ENCODE measurements around the gene KLF17.

The KLF17 gene, protein sequence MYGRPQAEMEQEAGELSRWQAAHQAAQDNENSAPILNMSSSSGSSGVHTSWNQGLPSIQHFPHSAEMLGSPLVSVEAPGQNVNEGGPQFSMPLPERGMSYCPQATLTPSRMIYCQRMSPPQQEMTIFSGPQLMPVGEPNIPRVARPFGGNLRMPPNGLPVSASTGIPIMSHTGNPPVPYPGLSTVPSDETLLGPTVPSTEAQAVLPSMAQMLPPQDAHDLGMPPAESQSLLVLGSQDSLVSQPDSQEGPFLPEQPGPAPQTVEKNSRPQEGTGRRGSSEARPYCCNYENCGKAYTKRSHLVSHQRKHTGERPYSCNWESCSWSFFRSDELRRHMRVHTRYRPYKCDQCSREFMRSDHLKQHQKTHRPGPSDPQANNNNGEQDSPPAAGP

GRCh38 chr1:44118682-44119081, at the start of gene KLF17:
Gene KLF17, plus strand, starts transcription at chr1:44118821. Its CDS starts 87 bp downstream, at chr1:44118908.
- DNase-seq (ENCODE audit: low read depth in 2 of 2) = no peak

DNA sequence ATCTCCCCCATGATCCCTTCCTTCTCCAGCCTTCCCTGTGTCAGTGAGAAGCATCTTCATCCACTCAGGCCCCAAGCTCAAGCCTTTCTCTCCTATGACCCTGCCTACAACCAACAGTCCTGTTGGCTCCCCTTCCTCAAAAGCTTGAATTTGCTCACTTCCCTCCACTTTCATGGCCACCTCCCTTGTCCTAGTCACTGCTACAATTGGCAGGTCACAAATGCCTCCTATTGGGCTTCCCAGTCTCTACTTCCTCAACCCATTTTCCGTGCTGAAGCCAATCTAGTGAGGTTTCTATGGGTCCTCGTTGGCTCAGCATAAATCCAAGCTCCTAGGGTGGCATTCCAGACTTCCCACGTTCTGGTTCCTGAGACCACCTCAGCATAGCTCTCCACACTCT, 47.2 kb upstream of the KLF17 start:
- DNase-seq (ENCODE audit: low read depth in 2 of 2) = no peak

GRCh38 chr1:44072204-44072603, 46.4 kb upstream of the KLF17 start:
- DNase-seq (ENCODE audit: low read depth in 2 of 2) = no peak

- no peak for DNase-seq (ENCODE audit: low read depth in 2 of 2)
Measured at GRCh38 chr1:44072821-44073220, 45.8 kb upstream of the KLF17 start.

GRCh38 chr1:44073528-44073927, 45.1 kb upstream of the KLF17 start:
- DNase-seq (ENCODE audit: low read depth in 2 of 2) = no peak

DNA sequence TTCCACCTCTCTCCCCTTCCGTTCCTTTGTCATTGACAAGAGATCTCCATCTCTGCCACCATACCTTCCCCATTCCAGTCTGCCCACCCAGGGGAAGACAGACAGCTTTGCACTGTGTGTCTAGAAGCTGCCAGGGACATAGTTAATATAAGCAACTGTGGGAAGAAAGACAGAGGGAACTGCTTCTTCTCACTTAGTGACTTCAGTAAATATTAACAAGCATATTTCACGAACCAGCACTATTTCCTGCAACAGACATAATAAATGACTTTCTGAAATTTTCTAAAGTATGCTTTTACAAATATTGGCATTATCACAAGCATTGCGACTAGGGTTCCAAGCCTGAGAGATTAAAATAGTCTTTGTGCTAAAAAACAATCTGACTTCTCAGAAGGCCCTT, 44.2 kb upstream of the KLF17 start:
- DNase-seq (ENCODE audit: low read depth in 2 of 2) = no peak

- DNase-seq (ENCODE audit: low read depth in 2 of 2) = no peak
Measured at GRCh38 chr1:44076066-44076465, 42.6 kb upstream of the KLF17 start.

DNA sequence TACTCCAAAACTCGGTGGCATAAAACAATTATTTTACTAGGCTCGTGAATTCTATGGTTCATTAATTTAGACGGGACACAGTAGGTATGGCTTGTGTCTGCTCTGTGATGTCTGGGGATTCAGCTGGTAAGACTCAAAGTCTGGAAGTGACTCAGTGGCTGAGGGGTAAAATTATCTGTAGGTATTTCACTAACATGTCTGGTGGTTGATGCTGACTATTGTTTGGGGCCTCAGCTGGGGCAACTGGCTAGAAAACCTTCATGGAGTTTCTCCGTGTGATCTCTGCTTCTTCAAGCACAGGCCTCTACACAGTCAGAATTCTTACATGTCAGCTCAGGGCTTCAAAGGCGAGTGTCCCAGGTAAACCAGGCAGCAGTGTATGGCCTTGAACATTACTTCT, 41.2 kb upstream of the KLF17 start:
- no peak for DNase-seq (ENCODE audit: low read depth in 2 of 2)

- no peak for DNase-seq (ENCODE audit: low read depth in 2 of 2)
Measured at GRCh38 chr1:44078104-44078503, 40.5 kb upstream of the KLF17 start.

DNA sequence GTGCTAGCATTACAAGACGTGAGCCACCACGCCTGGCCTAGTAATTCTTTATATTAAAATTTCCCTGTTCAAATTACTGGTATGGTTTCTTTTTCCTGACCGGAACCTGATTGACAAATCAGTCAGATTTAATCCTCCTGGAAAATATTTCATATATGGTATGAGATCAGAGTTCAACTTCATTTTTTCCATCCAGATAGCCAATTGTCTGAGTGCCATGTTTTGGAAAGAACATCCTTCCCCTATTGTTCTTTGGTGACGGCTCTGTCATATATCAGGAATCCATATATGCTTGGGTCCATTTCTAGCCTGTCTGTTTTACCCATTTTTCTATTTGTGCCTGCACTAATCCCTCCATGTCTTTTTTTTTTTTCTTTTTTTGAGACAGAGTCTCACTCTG, 39.1 kb upstream of the KLF17 start:
- no peak for DNase-seq (ENCODE audit: low read depth in 2 of 2)

GRCh38 chr1:44084998-44085675, 33.5 kb upstream of the KLF17 start:
- DNase-seq (ENCODE audit: low read depth in 2 of 2) = no peak

GRCh38 chr1:44086692-44087474, 31.7 kb upstream of the KLF17 start:
- DNase-seq (ENCODE audit: low read depth in 2 of 2) = no peak

GRCh38 chr1:44089371-44090048, 29.1 kb upstream of the KLF17 start:
- no peak for DNase-seq (ENCODE audit: low read depth in 2 of 2)

DNA sequence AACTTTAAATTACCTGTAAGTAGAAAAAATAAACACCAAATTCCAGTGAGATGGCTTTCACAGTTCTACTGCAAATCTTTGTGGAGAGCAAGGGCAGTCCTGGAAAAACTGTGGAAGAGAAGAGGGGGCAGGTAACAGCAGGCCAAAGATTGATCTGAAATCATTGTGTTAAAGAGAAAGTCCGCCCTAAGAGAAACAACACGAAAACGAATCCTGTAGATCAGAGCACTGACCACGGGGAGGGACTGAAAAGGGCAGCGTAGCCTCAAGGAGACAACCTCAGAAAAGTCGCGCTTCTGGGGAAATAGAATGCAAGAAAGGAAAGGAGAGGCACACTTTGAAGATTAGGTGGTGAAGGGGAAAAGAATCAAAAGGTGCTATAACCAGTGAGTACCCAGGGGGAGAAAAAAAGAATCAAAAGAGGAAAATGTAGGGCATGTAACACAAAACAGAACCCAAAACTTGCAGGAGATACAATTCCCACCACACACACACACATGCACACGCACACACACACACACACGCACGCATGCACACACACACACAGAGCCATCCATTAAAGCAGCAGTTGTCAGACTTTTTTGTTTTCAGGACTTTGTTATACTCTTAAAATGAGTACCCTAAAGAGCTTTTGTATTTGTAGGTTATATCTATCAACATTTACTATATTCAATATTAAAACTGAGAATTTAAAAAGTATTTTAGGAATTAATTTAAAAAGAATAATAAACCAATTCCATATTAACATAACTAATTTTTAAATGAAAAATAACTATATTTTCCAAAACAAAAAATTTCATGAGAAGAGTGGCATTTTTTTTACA, 28.0 kb upstream of the KLF17 start:
- no peak for DNase-seq (ENCODE audit: low read depth in 2 of 2)

- DNase-seq (ENCODE audit: low read depth in 2 of 2) = no peak
Measured at GRCh38 chr1:44094047-44094446, 24.6 kb upstream of the KLF17 start.

DNA sequence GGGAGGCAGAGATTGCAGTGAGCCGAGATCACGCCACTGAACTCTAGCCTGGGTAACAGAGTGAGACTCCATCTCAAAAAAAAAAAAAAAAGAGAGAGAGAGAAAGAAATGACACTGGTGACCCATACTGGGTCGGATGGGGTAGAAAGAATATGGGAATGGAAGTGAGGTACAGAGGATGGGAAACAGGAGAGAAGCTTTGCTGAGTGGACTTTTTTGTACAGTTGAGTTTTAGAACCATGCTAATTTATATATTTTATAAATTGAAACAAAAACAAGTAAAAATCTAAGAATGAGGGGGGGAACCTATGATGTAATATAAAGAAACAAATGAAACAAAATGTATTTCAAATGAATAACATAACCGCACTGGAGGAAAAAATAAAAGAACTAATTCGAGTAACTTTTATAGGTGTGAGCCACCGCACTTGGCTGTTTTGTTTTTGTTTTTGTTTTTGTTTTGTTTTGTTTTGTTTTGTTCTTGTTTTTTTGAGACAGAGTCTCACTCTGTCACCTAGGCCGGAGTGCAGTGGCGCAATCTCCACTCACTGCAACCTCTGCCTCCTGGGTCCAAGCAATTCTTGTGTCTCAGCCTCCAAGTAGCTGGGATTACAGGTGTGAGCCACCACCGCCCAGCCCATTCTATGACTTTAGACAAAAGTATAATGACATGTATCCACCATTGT, 18.3 kb upstream of the KLF17 start:
- no peak for DNase-seq (ENCODE audit: low read depth in 2 of 2)

GRCh38 chr1:44101328-44101727, 17.3 kb upstream of the KLF17 start:
- no peak for DNase-seq (ENCODE audit: low read depth in 2 of 2)

DNA sequence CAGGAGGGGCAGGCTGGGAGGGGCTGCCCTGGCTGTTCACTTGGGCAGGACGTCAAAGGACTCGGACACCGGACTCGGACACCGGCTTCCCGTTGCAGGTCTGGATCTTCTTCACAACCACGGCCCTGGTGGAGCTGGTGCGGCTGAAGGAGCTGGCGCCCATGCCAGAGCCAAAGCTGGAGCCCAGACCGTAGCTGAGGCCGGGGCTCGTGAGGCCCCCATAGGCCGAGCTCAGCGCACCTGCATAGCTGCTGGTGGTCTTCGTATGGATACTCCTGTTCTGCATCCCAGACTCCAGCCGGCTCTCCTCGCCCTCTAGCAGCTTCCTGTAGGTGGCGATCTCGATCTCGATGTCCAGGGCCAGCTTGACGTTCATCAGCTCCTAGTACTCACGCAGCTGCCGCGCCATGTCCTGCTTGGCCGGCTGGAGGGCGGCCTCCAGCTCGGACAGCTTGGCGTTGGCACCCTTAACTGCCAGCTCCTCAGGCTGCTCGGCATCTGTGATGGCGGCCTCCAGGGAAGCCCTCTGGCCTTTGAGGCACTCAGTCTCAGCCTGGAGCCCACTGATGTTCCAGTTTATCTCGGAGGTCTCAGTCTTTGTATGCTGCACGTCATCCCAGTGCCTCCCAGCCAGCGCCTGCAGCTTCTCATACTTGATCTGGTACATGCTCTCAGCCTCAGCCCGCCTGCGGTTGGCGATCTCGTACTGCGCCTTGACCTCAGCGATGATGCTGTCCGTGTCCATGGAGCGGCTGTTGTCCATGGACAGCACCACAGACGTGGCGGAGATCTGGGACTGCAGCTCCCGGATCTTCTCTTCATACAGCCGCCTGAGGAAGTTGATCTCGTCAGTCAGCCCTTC, 15.1 kb upstream of the KLF17 start:
- DNase-seq (ENCODE audit: low read depth in 2 of 2) = peak in 1 of 2 donors; percentile 1

DNA sequence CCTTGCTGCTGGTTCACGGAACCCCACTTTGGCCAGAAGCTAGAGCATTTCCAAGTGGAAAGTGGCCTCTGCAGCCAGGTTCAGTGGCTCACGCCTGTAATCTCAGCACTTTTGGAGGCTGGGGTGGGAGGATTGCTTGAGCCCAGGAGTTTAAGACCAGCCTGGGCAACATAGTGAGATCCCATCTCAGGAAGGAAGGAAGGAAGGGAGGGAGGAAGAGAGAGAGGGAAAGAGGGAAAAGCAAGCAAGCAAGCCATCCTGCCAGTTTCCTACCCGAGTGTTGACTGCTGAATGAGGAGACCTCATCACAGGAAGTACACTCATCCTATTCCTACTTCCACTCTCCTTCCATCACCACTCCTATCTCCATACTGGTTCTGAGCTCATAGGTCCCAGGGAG, 12.8 kb upstream of the KLF17 start:
- no peak for DNase-seq (ENCODE audit: low read depth in 2 of 2)

GRCh38 chr1:44108241-44108640, 10.4 kb upstream of the KLF17 start:
- DNase-seq (ENCODE audit: low read depth in 2 of 2) = no peak
